Mesodermal cell (in vitro differentiated cells): Measurements from ENCODE around the gene C4orf51.

ENCODE experiments used
- H3K27ac ChIP-seq: 2 replicates; pipeline ENCODE4 v1.7.0; 2013; ENCODE audit warnings: mild to moderate bottlenecking, low read depth, low read length, moderate library complexity; ENCODE audit not compliant: severe bottlenecking
- H3K36me3 ChIP-seq: 2 replicates; pipeline ENCODE4 v1.7.1; 2013; ENCODE audit warnings: mild to moderate bottlenecking, low read length, moderate library complexity; ENCODE audit not compliant: control insufficient read depth, insufficient read depth
- H3K4me1 ChIP-seq: one replicate; pipeline ENCODE4 v1.7.1; 2013; ENCODE audit warnings: mild to moderate bottlenecking, low read length; ENCODE audit not compliant: insufficient read depth, control insufficient read depth, poor library complexity, severe bottlenecking
- H3K4me3 ChIP-seq: 2 replicates; pipeline ENCODE4 v1.7.0; 2013; ENCODE audit warnings: low read length, control low read depth, mild to moderate bottlenecking; ENCODE audit not compliant: insufficient read depth, poor library complexity, severe bottlenecking; ENCODE audit errors: extremely low read depth
- H3K9me3 ChIP-seq: 2 replicates; pipeline ENCODE4 v1.7.1; 2013; ENCODE audit warnings: mild to moderate bottlenecking, low read length, moderate library complexity; ENCODE audit not compliant: control insufficient read depth
- WGBS, 2 experiments: methylation state at CpG; one replicate each; pipeline ENCODE4 v1.1.5; 2013; ENCODE audit warnings: missing lambda C conversion rate in 2 of 2; ENCODE audit not compliant: insufficient coverage in 2 of 2; 5-methylcytosine and 5-hydroxymethylcytosine counted together

C4orf51 gene

GRCh38 chr4:145772347-145772746 is 92.4 kb downstream of the C4orf51 start:
- no peak overlapping the region for H3K27ac ChIP-seq
- H3K4me1 ChIP-seq = no peaks in the 10 kb centered on the region
- no peak overlapping the region for H3K4me3 ChIP-seq
- 100% methylated on average over 2 of the region's 2 CpGs; no CpG with 5 or more reads in 1 of the 2 experiments for WGBS, 2 experiments
- H3K9me3 ChIP-seq = peaks cover 3% of the 10 kb centered on the region
- H3K36me3 ChIP-seq = peaks cover 68% of the 10 kb centered on the region

GRCh38 chr4:145773581-145774234 is 93.8 kb downstream of the C4orf51 start:
- Histone ChIP-seq H3K4me3 (no peak overlapping the region), H3K36me3 (peaks cover 72% of the 10 kb centered on the region), H3K27ac (no peak overlapping the region), H3K4me1 (peaks cover 5% of the 10 kb centered on the region), H3K9me3 (no peaks in the 10 kb centered on the region)
- WGBS, 2 experiments = 94% methylated on average over 6 of the region's 6 CpGs

- Histone ChIP-seq H3K4me1 (peaks cover 12% of the 10 kb centered on the region), H3K4me3 (no peak overlapping the region), H3K36me3 (peaks cover 70% of the 10 kb centered on the region), H3K9me3 (no peaks in the 10 kb centered on the region), H3K27ac (no peak overlapping the region)
- WGBS, 2 experiments = 97 to 100% methylated on average over 1 to 5 of the region's 6 CpGs
Measured at GRCh38 chr4:145774473-145774872, 94.5 kb downstream of the C4orf51 start.

GRCh38 chr4:145775406-145775805 is 95.5 kb downstream of the C4orf51 start:
- peaks cover 69% of the 10 kb centered on the region for H3K36me3 ChIP-seq
- H3K9me3 ChIP-seq = no peaks in the 10 kb centered on the region
- no peak overlapping the region for H3K4me3 ChIP-seq
- peaks cover 15% of the 10 kb centered on the region for H3K4me1 ChIP-seq
- no peak overlapping the region for H3K27ac ChIP-seq
- WGBS, 2 experiments = 94% methylated on average over 2 of the region's 3 CpGs; no CpG with 5 or more reads in 1 of the 2 experiments

GRCh38 chr4:145776208-145776607 is 96.3 kb downstream of the C4orf51 start:
- H3K4me1 ChIP-seq = peaks cover 15% of the 10 kb centered on the region
- H3K4me3 ChIP-seq = no peak overlapping the region
- H3K27ac ChIP-seq = no peak overlapping the region
- no peaks in the 10 kb centered on the region for H3K9me3 ChIP-seq
- H3K36me3 ChIP-seq = peaks cover 68% of the 10 kb centered on the region
- WGBS, 2 experiments = 100% methylated on average over 1 to 2 of the region's 4 CpGs

- Histone ChIP-seq H3K4me1 (peaks cover 28% of the 10 kb centered on the region), H3K36me3 (peaks cover 54% of the 10 kb centered on the region), H3K27ac (peak overlapping the region; percentile 78), H3K9me3 (peaks cover 3% of the 10 kb centered on the region), H3K4me3 (no peak overlapping the region)
- 85 to 86% methylated on average over 4 to 5 of the region's 8 CpGs for WGBS, 2 experiments
Measured at GRCh38 chr4:145779319-145779801, 99.4 kb downstream of the C4orf51 start.

GRCh38 chr4:145781351-145781750 is 101.4 kb downstream of the C4orf51 start:
- peaks cover 39% of the 10 kb centered on the region for H3K36me3 ChIP-seq
- H3K27ac ChIP-seq = no peak overlapping the region
- WGBS, 2 experiments = 88 to 100% methylated on average over 1 of the region's 2 CpGs
- peaks cover 3% of the 10 kb centered on the region for H3K9me3 ChIP-seq
- H3K4me1 ChIP-seq = peaks cover 28% of the 10 kb centered on the region
- no peak overlapping the region for H3K4me3 ChIP-seq
